GM18868 (cell line): ENCODE results near the gene RAPSN.

Source experiments
- ATAC-seq: cut with Tn5 transposase; IDR thresholded peaks from one replicate; pipeline ENCODE4 v1.9.1; 2021; ENCODE audit warnings: mild to moderate bottlenecking, moderate library complexity; ENCODE audit not compliant: unreplicated experiment

Gene RAPSN

GRCh38 chr11:47391711-47392432 is 57.1 kb downstream of the RAPSN start:
- ATAC-seq, result no peak

DNA sequence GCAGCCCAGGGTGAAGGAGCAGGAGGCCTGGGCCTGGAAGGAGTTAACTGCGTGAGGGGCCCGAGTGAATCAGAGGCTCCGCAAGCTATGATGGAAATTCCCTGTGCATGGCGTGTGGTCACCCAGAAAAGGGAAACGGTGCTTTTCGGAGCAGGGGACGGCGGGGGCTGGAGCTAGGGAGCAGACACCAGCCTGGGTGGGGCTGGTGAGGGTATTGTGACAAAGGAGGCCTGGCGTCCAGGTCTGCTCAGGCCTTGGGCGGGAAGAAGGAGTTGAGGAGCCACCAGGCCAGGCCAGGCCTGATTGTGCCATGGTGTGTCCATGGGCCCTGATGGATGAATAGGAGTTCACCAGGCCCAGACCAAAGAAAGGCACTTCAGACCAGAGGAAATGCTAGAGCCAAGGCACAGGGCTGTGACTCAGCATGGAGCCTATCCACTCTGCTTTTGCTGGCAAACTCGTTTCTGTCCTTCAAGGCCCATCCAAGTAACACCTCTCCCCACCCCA is 57.8 kb downstream of the RAPSN start:
- ATAC-seq, result no peak

DNA sequence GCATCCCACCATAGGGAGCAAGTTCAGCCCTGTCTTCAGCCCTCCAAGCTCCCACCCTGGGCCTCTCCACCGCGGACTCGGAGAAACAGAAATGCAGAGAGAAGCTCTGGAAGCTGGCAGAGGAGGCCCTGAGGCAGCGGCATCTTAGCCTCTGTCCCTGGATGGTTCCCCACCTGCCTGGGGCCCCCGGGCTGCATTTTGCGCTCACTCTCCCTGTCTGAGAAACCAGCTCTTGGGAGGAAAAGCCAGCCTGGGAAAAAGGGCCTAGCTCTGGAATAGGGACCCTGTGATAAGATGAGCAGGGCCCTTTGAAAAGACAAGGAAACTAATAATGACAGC is 58.5 kb downstream of the RAPSN start:
- ATAC-seq, result no peak

GRCh38 chr11:47389577-47390421 is 59.1 kb downstream of the RAPSN start:
- no peak for ATAC-seq

- no peak for ATAC-seq
Observed at GRCh38 chr11:47388697-47389576, 60.0 kb downstream of the RAPSN start.

GRCh38 chr11:47387944-47388696 is 60.8 kb downstream of the RAPSN start:
- ATAC-seq, result no peak
